GF-D8 (cell line): ENCODE measurements around the gene WBP1L.
"Not testable (repeated sequence)": the region's sequence is repeated elsewhere in the genome, so short reads cannot be mapped to it uniquely, and the experiment has no call there.

ENCODE experiments used
- DNase-seq: peaks from one replicate; lab custom pipeline; 2025; lab: John Stamatoyannopoulos, UW

Gene WBP1L

DNA sequence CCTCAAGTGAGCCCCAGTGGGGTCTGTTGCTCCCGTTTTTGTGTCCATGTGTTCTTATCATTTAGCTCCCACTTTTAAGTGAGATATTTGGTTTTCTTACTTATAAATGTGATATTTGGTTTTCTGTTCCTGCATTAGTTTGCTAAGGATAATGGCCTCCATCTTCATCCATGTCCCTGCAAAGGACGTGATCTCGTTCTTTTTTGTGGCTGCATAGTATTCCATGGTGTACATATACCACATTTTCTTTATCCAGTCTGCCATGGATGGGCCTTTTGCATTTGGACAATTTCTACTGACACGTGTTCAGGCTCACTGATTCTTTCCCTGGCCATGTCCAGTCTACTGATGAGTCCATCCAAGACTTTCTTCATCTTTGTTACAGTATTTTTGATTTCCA lies 19.8 kb upstream of the WBP1L start:
- DNase-seq, result no peak

DNA sequence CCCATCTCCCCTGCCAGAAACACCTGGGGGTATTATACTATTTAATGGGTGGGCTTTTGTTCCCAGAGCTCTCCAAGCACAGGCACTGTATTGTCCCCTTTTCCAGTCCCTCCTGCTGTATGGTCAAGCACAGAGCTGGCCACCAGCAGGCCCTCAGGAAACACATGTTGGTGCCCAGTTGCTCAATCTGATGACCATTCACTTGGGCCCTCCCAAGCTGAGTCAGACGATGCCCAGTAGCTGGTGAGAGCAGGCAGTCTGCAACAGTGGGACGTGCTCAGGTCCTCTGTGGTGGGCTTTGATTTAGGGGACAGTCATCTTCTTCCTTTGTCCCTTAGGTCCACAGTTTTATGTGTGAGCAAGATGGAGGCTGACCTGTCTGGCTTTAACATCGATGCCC lies 17.5 kb upstream of the WBP1L start:
- DNase-seq, result no peak

DNA sequence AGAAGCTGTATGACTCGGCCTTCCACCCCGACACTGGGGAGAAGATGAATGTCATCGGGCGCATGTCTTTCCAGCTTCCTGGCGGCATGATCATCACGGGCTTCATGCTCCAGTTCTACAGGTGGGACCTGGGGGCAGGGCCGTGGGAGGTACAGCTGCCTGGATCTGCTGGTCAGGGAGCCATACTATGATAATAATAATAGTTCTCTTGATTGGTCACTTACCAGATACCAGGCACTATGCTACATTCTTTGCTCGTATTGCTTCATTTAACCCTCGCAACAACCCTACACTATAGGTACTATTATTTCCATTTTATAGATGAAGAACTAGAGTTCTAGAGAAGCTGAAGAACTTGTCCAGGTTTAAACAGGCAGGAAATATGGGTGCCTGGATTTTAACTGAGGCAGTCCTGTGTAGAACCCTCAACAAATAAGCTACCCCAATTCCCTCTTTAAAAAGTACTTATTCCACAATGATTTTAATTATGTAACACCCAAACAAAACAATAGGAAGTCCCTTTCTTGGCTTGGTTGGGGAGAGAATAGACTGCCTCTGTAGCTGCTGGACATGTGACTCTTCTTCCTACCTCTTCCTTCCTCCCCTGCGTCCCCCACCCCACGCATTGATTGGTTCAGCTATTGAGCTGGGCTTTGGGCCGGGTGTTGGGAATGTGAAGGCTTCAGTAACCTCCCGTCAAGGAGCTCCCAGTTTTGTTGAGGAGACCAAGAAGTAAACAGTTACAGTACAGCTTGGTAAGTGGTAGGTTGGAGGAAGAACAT lies 16.5 kb upstream of the WBP1L start:
- DNase-seq, result no peak

DNA sequence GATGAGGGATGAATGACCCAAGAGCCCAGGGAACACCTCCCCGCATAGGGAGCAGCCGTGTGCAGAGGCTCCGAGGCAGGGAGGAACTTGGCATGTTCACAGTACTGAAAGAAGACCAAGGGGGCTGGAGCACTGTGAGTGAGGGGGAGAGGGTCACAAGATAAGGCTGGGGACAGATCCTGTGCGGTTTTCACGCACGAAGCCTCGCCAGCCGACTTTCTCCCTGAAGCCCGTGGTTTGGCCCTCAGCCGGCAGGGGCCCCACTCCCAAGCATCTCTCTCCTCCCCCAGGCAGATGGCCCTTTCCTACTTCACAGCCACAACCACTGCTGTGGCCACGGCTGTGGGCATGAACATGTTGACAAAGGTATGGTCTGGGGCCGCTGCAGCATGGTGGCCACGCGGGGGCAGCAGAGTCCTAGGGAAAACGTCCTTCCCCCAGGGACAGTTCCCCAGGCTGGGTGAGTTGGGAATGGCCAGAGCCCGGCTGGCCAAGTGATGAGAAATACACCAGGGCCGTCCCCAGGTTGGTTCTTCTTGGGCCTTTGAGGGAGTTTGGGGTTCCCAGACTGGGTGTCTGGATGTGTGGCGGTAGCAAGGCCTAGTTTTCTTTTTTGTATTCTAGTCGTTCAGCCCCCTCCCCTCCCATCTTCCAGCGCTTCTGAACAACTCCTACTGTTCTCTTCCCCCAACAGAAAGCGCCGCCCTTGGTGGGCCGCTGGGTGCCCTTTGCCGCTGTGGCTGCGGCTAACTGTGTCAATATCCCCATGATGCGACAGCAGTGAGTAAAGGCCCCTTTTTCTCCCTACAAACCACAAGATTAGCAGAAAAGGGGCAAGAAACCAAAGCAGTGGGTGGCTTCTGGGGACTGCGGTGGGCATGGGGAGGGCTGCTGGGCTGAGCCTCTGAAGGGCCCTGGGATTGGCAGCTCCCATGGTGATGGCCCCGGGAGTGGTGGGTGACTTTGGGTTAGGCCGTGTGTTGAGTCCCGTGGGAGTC lies 14.4 kb upstream of the WBP1L start:
- peak; percentile 82 for DNase-seq

DNA sequence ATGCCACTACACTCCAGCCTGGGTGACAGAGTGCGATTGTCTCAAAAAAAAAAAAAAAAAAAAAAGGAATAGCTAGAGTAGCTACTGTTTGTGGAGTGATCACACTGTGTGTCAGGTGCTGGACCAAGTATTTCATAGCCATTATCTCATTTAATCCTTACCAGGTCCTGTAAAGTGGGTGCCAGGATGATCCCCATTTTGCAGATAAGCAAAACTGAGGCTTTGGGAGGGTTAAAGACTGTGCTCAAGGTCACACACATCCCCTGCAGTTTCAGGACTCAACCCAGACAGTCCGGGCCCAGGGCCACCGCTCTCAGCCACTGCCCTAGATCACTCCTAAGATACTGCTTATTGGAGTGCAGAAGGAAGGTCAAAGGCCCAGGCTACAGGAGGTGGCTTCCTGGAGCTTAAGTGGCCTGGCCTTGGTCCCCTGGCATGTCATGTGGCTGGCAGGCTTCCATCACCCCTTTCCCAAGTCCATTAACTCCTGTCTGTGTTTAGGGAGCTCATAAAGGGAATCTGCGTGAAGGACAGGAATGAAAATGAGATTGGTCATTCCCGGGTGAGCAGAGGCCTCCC lies 12.4 kb upstream of the WBP1L start:
- no peak for DNase-seq

DNA sequence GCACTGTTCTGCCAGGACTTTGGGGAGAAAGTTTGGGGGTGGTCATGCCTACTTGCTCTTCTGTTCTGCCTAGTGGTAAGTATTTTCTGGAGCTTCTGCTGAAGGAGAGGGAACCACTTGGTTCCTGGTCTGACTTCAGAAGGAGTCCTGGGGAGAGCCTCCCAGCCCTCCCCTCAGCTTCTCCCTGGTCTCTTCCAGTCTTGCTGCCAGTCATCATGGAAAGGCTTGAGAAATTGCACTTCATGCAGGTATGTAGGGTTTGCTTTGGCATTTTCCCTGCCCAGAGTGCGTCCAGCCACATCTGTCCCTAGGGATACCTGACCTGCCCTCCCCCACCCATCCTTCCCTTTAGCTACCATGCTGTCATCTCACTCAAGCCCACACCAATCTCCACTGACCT lies 11.1 kb upstream of the WBP1L start:
- DNase-seq, result no peak

DNA sequence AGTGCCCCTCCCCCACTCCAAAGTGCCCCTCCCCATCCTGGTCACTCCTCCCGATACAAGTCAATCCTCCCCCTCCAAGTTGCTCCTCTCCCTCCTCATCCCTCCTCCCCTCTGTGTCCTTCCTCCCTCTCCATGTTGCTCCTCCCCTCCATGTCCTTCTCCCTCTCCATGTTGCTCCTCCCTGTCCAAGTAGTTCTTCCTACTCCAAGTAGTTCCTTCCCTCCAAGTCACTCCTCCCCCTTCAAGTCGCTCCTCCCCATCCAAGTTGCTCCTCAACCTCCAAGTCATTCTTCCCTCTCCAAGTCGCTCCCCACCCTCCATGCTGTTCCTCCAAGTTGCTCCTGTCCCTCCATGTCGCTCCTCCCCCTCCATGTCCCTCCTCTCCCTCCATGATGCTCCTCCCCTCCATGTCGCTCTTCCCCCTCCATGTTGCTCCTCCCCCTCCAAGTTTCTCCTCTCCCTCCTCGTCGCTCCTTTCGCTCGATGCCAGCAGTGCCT lies 8.6 kb upstream of the WBP1L start:
- no peak for DNase-seq

DNA sequence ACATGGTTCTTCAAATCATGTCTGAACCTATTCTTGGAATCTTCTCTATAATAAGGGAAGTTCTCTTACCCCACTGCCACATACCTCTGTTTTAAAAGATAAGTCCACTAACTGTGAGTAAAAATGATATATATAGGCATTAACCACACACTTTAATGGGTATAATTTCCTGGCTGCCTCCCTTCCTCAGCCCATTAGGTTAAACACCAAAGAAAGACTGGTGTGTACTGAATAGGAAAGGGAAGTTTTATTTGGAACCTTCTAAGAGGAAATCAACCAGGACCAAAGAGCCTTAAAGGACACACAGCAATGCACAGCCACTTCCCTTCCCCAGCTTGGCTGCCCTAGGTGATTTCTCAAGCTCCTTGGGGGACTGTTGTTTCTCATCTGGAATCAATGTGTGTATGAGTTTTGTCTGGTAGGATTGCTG lies 5.0 kb upstream of the WBP1L start:
- DNase-seq, result peak; percentile 94

DNA sequence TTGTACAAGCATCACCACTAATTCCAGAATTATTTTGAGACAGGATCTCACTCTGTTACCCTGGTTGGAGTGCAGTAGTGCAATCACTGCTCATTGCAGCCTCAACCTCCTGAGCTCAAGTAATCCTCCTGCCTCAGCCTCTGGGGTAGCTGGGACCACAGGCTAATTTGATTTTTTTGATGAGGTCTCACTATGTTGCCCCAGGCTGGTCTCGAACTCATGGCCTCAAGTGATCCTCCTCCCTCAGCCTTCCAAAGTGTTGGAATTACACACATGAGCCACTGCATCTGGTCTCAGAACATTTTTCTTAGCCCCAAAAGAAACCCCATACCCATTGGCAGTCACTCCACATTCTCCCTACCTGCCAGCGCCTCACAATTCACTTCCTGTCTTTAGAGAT lies 3.5 kb upstream of the WBP1L start:
- no peak for DNase-seq

DNA sequence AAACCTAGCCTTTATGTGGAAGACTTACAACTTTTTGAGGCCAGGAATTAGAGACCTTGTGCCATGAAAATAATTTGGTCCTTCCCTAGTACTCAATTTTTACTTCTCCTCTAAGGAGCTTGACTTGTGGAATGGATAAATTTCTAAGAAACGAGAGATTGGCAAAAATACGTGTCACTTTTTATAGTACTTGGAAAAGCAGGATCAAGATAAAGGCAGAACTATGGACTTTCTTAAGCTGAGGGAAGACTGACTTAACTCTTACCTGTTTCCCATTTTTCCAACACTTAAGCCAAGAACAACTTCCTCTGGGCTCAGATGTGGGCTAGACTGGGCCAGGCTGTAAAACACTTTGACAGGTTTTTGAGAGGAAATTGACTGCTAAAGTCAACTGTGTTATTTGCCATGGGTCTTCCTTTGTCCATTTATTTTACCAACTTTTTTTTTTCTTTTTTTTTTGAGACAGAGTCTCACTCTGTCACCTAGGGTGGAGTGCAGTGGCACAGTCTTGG lies 2.0 kb upstream of the WBP1L start:
- DNase-seq, result no peak

DNA sequence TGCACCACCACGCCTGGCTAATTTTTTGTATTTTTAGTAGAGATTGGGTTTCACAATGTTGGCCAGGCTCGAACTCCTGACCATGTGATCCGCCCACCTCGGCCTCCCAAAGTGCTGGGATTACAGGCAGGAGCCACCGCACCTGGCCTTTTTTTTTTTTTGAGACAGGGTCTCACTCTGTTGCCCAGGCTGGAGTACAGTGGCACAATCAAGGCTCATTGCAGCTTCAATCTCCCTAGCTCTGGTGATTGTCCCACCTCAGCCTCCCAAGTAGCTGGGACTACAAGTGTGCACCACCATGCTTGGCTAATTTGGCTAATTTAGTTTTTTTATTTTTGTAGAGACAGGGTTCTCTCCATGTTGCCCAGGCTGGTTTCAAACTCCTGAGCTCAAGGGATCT lies 1.4 kb upstream of the WBP1L start:
- not testable (repeated sequence) for DNase-seq

DNA sequence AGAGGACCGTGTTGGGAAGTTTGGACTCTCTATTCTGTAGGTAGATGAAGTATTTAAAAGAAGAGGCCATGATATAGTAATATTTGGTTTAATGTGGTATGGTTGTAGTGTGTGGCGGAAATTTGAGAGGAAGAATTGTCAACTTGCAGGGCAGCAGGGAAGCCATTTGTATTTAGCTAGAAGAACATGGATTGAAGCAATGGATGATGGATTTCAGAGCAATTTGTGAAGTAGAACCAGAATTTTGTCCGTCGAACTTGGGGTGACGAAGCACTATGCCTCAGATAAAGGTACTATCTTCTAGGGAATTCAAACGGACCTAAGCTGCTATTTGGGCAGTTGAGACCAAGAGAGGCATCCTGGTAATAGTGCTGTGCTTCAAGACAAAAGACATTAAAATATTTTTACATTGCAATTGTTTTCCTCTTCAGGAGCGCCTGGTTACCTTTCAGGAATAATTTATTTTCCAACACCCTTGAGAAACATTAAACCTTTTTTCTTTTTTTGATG lies 615 bp upstream of the WBP1L start:
- no peak for DNase-seq

DNA sequence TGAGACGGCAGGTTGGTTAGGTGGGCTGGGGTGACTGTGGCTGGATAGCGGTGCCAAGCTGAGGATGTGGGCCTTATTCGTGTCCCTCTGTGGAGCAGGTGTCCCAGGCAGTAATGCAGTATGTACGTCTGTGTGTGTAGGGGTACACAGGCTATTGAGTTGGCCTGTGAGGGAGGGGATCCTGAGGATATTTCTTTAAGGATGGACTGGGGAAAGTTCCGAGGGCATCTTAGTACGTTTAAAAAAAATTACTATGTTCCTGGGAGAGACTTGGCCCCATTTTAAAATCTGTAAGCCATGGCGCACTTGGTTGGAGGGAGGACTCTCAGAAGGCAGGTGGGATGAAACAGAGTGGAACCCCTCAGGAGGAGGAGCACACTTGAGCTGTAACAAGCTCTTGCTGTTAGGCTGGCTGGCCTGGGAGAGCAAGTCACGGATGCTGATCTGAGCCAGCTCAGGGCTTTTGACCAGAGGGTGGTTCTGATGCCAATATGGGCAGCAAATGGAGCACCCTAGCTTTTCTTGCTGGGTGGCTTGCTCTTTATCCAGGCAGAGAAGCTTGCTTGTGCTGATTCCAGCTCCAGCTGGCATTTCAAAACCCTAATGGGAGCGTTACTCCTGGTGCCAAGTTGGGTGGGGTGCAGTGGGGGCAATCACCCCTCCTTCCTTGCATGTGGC lies 765 bp downstream of the WBP1L start:
- no peak for DNase-seq

DNA sequence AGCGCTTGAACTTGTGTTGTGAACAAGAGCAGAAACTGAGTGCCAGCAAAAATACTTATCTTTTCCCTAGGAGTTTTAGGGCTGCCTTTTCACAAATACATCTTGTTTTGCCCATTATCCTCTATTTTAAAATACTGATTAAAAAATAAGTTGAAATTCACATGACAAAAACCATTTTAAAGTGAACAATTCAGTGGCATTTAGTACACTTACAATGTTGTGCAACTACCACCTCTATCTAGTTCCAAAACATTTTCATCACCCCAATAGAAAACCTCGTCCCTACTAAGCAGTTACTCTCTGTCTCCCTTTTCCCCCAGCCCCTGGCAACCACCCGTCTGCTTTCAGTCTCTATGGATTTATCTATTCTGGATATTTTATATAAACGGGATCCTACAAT lies 1.4 kb downstream of the WBP1L start:
- no peak for DNase-seq

DNA sequence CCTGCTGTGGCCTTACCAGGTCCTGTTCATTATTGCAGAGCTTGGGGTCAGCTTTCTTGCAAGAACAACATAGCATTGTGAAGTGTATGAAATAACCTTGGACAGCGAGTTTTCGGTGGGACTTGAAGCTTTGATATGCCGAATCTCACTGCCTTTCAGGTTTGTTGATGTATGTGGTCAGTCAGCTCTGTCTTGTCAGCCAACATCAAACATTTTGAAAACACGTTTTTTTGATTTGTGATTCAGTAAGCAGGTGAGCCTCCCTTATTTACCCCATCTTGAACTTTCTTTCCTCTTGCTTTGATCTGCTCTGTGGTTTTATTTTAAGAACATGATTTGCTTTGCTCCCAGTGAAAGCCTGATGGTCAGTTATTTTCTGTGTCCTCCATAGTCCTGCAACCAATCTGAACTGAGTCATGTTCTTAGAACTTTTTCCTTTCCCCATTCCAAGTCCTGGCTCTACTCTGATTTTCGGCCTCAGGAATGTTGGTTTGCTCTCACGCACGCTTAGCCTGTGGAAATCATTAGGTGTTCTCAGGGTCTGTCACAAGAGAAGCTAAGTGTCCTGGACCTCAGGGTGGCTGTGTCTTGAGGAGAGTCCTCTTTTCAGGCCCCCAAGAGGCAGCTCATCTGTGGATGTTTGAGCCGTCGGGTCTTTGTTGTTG lies 8.7 kb downstream of the WBP1L start:
- DNase-seq, result no peak

DNA sequence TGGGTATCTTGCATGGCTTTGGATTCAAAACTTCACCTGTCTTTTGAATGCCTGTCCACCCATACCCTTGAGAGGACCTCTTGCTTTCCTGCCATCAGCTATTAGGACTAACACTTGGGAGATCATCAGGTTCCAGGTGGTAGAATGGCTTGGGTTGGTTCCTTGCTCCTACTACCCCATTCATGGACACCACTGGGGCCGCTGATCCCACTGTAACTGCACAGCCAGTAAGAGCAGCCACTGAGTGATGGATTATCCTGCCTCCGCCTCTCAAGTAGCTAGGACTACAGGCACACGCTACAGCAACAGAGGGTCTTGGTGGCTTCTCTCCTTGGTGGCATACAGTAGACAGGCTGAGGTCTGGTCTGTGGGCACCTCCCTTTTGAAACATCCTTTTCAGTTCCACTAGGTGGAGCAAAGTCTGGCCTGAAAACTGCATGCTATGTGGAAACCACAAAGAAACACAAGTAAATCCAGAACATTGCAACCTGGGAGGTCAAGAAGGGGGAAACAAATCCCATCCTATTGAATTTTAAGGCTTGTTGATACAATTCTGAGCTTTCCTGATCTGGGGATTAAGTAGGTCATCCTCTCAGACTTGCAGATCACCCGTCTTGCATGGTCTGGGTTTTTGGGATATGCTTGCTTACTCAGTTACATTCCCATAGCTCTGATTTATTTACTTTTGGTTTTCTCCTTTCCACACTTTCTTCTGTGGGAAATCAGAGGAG lies 9.4 kb downstream of the WBP1L start:
- peak; percentile 28 for DNase-seq

DNA sequence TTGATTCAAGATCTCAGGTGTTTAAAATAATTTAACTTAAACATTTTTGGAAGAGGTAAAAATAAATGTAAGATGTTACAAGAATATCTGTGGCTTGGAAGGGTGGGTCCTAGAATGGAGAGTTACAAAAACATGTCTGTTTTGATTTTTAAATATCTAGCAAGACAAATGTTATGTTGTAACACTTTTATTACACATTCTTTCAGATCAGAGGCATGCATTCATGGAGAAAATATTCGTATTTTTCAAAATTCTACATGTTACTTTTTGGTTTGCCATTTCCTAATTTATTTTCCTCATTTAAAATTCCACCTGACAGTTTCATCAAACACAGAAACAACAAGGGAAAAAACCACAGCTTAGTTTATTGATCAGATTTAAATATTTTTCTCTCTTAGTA lies 10.0 kb downstream of the WBP1L start:
- DNase-seq, result no peak

DNA sequence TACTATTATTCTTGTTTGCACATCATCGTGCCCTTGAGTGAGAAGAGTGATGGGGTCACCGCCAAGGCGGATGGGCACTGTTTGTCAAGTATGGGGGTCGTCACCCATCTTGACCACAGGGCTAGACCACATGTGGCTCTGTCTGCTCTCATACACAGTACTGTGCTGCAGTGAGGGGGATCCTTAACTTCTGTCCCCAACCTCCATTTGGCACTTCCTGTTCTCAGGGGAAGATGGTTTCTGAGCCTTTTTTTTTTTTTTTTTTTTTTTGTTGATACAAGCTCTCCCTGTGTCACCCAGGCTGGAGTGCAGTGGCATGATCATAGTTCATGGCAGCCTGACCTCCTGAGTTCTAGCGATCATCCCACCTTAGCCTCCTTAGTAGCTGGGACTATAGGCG lies 13.6 kb downstream of the WBP1L start:
- DNase-seq, result no peak

DNA sequence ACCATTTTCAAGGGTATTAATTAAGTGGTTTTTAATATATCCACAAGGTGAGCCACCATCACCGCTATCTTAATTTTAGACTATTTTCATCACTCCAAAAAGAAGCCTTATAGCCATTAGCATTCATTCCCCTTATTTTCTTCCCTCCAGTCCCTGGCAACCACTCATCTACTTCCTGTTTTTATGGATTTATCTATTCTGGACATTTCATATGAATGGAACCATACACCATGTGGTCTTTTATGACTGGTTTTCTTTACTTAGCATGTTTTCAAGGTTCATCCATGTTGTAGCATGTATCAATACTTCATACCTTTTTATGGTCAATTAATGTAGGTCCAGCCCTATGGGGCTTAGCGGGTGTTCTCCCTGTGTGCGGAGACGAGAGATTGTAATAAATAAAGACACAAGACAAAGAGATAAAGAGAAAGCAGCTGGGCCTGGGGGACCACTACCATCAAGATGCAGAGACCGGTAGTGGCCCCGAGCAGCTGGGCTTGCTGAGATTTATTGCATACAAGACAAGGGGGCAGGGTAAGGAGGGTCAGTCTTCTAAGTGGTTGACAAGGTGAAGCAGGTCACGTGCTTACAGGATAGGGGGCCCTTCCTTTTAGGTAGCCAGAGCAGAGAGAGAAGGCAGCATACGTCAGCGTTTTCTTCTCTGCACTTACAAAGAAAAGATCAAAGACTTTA lies 14.6 kb downstream of the WBP1L start:
- DNase-seq, result no peak

DNA sequence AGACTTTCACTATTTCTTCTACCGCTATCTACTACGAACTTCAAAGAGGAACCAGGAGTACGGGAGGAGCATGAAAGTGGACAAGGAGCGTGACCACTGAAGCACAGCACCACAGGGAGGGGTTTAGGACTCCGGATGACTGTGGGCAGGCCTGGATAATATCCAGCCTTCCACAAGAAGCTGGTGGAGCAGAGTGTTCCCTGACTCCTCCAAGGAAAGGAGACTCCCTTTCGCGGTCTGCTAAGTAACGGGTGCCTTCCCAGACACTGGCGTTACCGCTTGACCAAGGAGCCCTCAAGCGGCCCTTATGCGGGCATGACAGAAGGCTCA lies 15.2 kb downstream of the WBP1L start:
- DNase-seq, result not testable (repeated sequence)
